Tibial artery (tissue), 4 donors: ENCODE data around the gene PTTG1IP2.

Source experiments
- DNase-seq, 2 donors: peaks; one replicate each; pipeline ENCODE4 v3.0.0-alpha.2; 2019
- H3K27ac ChIP-seq, 2 donors: fragments of 200-600 bp; sonication (generic) in 1 of 2; 1 replicate in 1 of 2; 2 replicates in 1 of 2; pipeline ENCODE4 v1.5.1; 2018 to 2019; ENCODE audit warnings: mild to moderate bottlenecking in 1 of 2
- H3K27me3 ChIP-seq, 2 donors: fragments of 200-600 bp; sonication (generic) in 1 of 2; one replicate each; pipeline versions ENCODE4 v1.5.1 to v1.6.0; 2016 to 2019
- H3K36me3 ChIP-seq, 3 donors: fragments of 200-600 bp; sonication (generic) in 2 of 3; one replicate each; pipeline ENCODE4 v1.5.1; 2016 to 2019; ENCODE audit warnings: mild to moderate bottlenecking in 2 of 3
- H3K4me1 ChIP-seq, 4 donors: fragments of 200-600 bp; sonication (generic) in 2 of 4; 1 replicate in 3 of 4; 2 replicates in 1 of 4; pipeline ENCODE4 v1.5.1; 2016 to 2019
- H3K4me3 ChIP-seq, 2 donors: fragments of 200-600 bp; sonication (generic) in 1 of 2; 1 replicate in 1 of 2; 2 replicates in 1 of 2; pipeline ENCODE4 v1.5.1; 2018 to 2019; ENCODE audit warnings: mild to moderate bottlenecking in 2 of 2
- H3K9me3 ChIP-seq, 3 donors: fragments of 200-600 bp; sonication (generic) in 1 of 3; one replicate each; pipeline ENCODE4 v1.5.1; 2016 to 2019
- intact Hi-C: fragments of 100-400 bp; cut with DNase I; formaldehyde crosslinking; loops from one replicate; pipeline ENCODE4 v1.15.0; 2023; ENCODE audit warnings: low total_unique reads
- TF ChIP-seq, protein P1 (sequence below), 2 experiments: fragments of 200-600 bp in 1 of 2; fragments of 450-650 bp in 1 of 2; IDR thresholded peaks; one replicate each; pipeline ENCODE4 v1.5.1; 2017 to 2019; ENCODE audit warnings: antibody characterized with exemption in 2 of 2, mild to moderate bottlenecking in 1 of 2, moderate library complexity in 1 of 2

The PTTG1IP2 gene

DNA sequence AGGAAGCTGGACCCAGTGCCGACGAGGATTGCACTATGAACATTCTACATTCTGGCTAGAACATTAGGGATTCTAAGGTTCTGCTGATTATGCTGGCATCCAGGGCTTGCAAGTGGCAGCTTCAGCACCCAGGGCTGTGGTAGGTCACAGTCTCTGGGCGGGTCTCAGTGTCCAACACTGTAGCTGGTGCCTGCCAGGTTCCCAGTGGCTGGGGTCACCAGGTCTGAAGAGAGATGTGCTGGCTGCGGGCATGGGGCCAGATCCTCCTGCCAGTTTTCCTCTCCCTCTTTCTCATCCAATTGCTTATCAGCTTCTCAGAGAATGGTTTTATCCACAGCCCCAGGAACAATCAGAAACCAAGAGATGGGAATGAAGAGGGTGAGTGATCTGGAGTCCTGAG lies at the start of gene PTTG1IP2:
PTTG1IP2 (plus strand) TSS at position 86 of the 400 bp plus-strand sequence; CDS start at position 234, 148 bp downstream.
- no peak within 1 kb of the TSS for H3K4me3 ChIP-seq
- peaks cover 0 to 4% (median 0%) of the 10 kb centered on the region in 4 donors for H3K4me1 ChIP-seq
- H3K36me3 ChIP-seq: no peaks in the 10 kb centered on the region
- intact Hi-C loops: no loop called here
- no peaks in the 10 kb centered on the region for H3K9me3 ChIP-seq
- TF ChIP-seq, protein P1, sequence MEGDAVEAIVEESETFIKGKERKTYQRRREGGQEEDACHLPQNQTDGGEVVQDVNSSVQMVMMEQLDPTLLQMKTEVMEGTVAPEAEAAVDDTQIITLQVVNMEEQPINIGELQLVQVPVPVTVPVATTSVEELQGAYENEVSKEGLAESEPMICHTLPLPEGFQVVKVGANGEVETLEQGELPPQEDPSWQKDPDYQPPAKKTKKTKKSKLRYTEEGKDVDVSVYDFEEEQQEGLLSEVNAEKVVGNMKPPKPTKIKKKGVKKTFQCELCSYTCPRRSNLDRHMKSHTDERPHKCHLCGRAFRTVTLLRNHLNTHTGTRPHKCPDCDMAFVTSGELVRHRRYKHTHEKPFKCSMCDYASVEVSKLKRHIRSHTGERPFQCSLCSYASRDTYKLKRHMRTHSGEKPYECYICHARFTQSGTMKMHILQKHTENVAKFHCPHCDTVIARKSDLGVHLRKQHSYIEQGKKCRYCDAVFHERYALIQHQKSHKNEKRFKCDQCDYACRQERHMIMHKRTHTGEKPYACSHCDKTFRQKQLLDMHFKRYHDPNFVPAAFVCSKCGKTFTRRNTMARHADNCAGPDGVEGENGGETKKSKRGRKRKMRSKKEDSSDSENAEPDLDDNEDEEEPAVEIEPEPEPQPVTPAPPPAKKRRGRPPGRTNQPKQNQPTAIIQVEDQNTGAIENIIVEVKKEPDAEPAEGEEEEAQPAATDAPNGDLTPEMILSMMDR (IDR thresholded peaks at IDR 0.05): no peak
- DNase-seq: no peak
- H3K27ac ChIP-seq: no peak within 1 kb of the TSS
- no peaks in the 10 kb centered on the region for H3K27me3 ChIP-seq

DNA sequence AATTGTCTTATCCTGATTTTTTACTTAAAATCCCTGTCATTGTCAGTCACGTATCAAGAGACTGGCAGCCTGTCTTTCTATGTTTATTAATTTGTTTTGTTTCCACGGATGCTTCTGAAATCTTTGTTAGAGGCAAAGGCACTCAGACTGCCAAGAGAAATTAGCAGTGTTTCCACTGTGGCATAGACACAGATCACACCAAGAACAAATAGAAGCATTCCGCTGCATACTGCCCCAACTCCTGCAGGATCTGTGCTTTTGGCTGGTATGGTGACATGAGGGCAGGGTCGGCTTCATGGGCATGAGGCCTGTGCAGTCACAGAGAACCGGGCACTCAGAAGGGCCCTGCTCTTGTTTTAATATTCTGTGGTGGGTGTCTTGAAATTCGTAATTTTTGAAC lies 47.8 kb upstream of the PTTG1IP2 start:
- no peaks in the 10 kb centered on the region for H3K36me3 ChIP-seq
- TF ChIP-seq, protein P1 (IDR thresholded peaks at IDR 0.05): no peak
- DNase-seq: no peak
- no peak overlapping the region for H3K4me3 ChIP-seq
- no peaks in the 10 kb centered on the region for H3K9me3 ChIP-seq
- H3K4me1 ChIP-seq: no peaks in the 10 kb centered on the region
- H3K27ac ChIP-seq: no peak overlapping the region
- intact Hi-C loops: loop anchor here (5.0 kb wide), 1 partner anchor 269 kb away; the partner anchor contains the start of gene STEAP1
- H3K27me3 ChIP-seq: no peaks in the 10 kb centered on the region

DNA sequence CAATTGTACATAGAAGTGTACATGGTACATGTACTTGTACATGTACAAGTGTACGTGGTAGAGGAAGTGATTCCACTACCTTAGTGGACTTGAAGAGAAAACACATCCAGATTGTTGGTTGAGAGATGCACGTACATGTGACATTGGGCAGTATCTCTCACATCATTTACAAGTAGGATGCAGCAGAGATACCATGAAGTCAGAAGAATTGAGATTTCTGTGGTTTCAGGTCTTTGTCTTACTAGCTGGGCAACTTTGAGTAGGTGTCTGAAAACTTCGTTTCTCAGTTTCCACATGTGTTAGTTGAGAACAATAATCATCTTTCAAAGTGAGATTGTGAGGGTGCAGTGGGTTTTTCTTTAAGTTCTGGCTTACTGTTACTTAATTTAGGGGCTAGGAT lies 44.7 kb upstream of the PTTG1IP2 start:
- Histone ChIP-seq H3K4me3 (no peak overlapping the region), H3K36me3 (no peaks in the 10 kb centered on the region), H3K4me1 (no peaks in the 10 kb centered on the region), H3K9me3 (no peaks in the 10 kb centered on the region), H3K27ac (no peak overlapping the region), H3K27me3 (no peaks in the 10 kb centered on the region)
- no peak for DNase-seq
- intact Hi-C loops: loop anchor here (5.0 kb wide), 1 partner anchor 272 kb away; the partner anchor contains the start of gene STEAP1
- TF ChIP-seq, protein P1 (IDR thresholded peaks at IDR 0.05): no peak

DNA sequence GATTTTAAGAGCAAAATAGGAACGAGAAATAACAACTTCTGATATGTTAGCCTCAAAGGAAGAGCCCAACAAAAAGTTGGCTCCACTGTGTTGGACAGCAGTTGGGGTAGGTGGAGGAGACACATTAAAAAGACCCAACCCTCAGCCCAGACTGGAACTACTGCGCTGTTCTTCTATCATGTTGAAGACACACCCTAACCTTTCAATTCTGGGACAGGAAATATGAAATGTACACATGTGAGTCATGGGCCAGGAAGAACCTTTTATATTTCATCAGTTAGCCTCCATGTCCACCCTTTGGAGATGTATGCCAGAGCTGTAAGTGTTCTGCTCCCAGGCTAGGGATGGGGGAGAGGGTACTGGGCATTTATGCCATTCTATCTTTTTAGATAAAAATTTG lies 44.1 kb upstream of the PTTG1IP2 start:
- DNase-seq: no peak
- Histone ChIP-seq H3K27me3 (no peaks in the 10 kb centered on the region), H3K9me3 (no peaks in the 10 kb centered on the region), H3K36me3 (no peaks in the 10 kb centered on the region), H3K4me3 (no peak overlapping the region), H3K27ac (no peak overlapping the region), H3K4me1 (no peaks in the 10 kb centered on the region)
- TF ChIP-seq, protein P1 (IDR thresholded peaks at IDR 0.05): no peak
- intact Hi-C loops: no loop called here

DNA sequence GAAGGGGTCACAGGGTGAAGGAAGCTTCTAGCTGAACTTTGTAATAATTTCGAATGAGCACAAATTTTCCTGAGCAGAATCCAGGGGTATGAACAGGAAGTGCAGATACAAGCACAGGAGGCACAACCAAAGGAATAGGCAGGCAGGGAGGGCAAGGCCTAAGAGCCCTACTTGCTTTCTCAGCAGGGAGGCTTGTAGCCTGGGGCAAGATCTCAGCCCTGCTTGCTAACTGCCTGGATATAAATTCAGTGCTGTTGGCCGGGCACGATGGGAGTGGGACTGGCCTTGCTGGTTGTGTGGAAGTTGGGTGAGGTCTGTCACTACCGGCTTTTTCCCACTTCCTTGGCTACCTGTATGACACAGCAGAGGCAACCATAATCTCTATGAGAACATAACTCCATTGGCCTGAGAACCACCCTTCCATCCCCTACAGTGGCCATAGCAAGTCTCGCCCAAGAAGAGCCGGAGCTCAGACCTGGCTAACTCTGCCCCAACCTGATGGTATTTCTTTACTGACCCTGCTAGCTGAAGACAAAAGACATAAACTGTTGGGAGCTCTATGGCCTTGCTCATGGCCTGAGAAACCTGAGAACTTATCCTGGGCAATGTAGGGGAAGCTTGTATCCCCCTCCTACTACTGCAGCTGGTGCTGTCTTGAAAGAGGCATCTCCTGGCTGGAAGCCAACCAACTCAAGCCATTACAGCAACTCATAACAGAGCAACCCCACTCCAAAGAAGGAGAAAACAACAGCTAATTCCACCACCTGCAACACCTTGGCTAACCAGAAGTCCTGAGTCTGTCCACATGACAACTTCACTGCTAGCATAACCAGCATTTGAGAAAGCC lies 38.6 kb upstream of the PTTG1IP2 start:
- Histone ChIP-seq H3K36me3 (peaks cover 0 to 3% (median 0%) of the 10 kb centered on the region in 3 donors), H3K4me1 (no peaks in the 10 kb centered on the region), H3K27ac (no peak overlapping the region), H3K4me3 (no peak overlapping the region), H3K27me3 (no peaks in the 10 kb centered on the region), H3K9me3 (no peaks in the 10 kb centered on the region)
- TF ChIP-seq, protein P1 (IDR thresholded peaks at IDR 0.05): no peak
- intact Hi-C loops: no loop called here
- no peak for DNase-seq
